Activated naive CD8-positive, alpha-beta T cell treated with anti-CD3 and anti-CD28 coated beads, Interleukin-2, amount 10 ng/mL, durations not matched to agents 7 days and 5 days (primary cell): ENCODE measurements around the gene HCK. TPM values are rescaled to one million over a fixed set of nuclear protein-coding genes. Genes with fewer than 3 reads are reported as not detected.
"Not testable (repeated sequence)": the region's sequence is repeated elsewhere in the genome, so short reads cannot be mapped to it uniquely, and the experiment has no call there.

Source experiments
- ATAC-seq: fragments of 150-1000 bp; cut with Tn5 transposase; one replicate; pipeline ENCODE4 v1.10.0; 2021; ENCODE audit warnings: low read depth, moderate library complexity
- POLR2A ChIA-PET: fragments of 350-600 bp; sonication (Branson Sonifier 250); formaldehyde crosslinking; loops from one replicate; lab custom pipeline; 2021; ENCODE audit warnings: antibody characterized with exemption; lab: Charles Lee
- DNase-seq: peaks from one replicate; pipeline ENCODE4 v3.0.0; 2021
- H3K27ac Mint-ChIP-seq: one replicate; pipeline ENCODE4 v1.8.0; 2022; ENCODE audit warnings: mild to moderate bottlenecking, mixed read lengths
- H3K27me3 Mint-ChIP-seq: one replicate; pipeline ENCODE4 v1.8.0; 2022; ENCODE audit warnings: mild to moderate bottlenecking, moderate library complexity, mixed read lengths
- H3K36me3 Mint-ChIP-seq: one replicate; pipeline ENCODE4 v1.8.0; 2021; ENCODE audit warnings: mild to moderate bottlenecking, mixed read lengths
- H3K4me1 Mint-ChIP-seq: one replicate; pipeline ENCODE4 v1.8.0; 2021; ENCODE audit warnings: mixed read lengths
- H3K4me3 Mint-ChIP-seq: one replicate; pipeline ENCODE4 v1.8.0; 2022; ENCODE audit warnings: mild to moderate bottlenecking, moderate library complexity, mixed read lengths
- H3K9me3 Mint-ChIP-seq: one replicate; pipeline ENCODE4 v1.8.0; 2021; ENCODE audit warnings: mixed read lengths
- total RNA-seq, 2 experiments: library from RNA; stranded (reverse); gene quantifications; one replicate each; pipeline ENCODE4 v1.2.3, GENCODE V29; 2021

HCK gene
- total RNA-seq, 2 experiments from 2014 or later: 0.61 to 0.79 TPM

GRCh38 chr20:32018269-32019155, 33.5 kb upstream of the HCK start:
- Mint-ChIP-seq H3K4me1 (peaks cover 12% of the 10 kb centered on the region), H3K27ac (no peak overlapping the region), H3K36me3 (peaks cover 3% of the 10 kb centered on the region), H3K4me3 (peak overlapping the region; percentile 81), H3K27me3 (peaks cover 76% of the 10 kb centered on the region), H3K9me3 (no peaks in the 10 kb centered on the region)
- ATAC-seq (peak; percentile 55), DNase-seq (peak; percentile 63)
- POLR2A ChIA-PET: no interaction called here

- H3K4me3 Mint-ChIP-seq: peak overlapping the region; percentile 77
- H3K36me3 Mint-ChIP-seq: peaks cover 3% of the 10 kb centered on the region
- H3K27ac Mint-ChIP-seq: no peak overlapping the region
- no peak for ATAC-seq
- H3K27me3 Mint-ChIP-seq: peaks cover 80% of the 10 kb centered on the region
- peaks cover 12% of the 10 kb centered on the region for H3K4me1 Mint-ChIP-seq
- DNase-seq: no peak
- POLR2A ChIA-PET: interaction anchor here (0.6 kb wide), 1 partner anchor 160 kb away, joined by 5 read pairs; no protein-coding TSS in a partner anchor
- H3K9me3 Mint-ChIP-seq: no peaks in the 10 kb centered on the region
These were observed 32.9 kb upstream of the HCK start for GRCh38 chr20:32019156-32019510.

- H3K9me3 Mint-ChIP-seq: no peaks in the 10 kb centered on the region
- DNase-seq: no peak
- peak overlapping the region; percentile 42 for H3K27ac Mint-ChIP-seq
- POLR2A ChIA-PET: interaction anchor here (0.6 kb wide), 1 partner anchor 161 kb away, joined by 5 read pairs; no protein-coding TSS in a partner anchor
- peaks cover 78% of the 10 kb centered on the region for H3K27me3 Mint-ChIP-seq
- peaks cover 3% of the 10 kb centered on the region for H3K36me3 Mint-ChIP-seq
- H3K4me1 Mint-ChIP-seq: peaks cover 12% of the 10 kb centered on the region
- H3K4me3 Mint-ChIP-seq: peak overlapping the region; percentile 77
- no peak for ATAC-seq
These were observed 32.2 kb upstream of the HCK start for GRCh38 chr20:32019563-32020463.

- H3K27me3 Mint-ChIP-seq: peaks cover 78% of the 10 kb centered on the region
- POLR2A ChIA-PET: no interaction called here
- peaks cover 3% of the 10 kb centered on the region for H3K36me3 Mint-ChIP-seq
- H3K4me1 Mint-ChIP-seq: peaks cover 12% of the 10 kb centered on the region
- H3K9me3 Mint-ChIP-seq: no peaks in the 10 kb centered on the region
- ATAC-seq: no peak
- no peak overlapping the region for H3K4me3 Mint-ChIP-seq
- H3K27ac Mint-ChIP-seq: no peak overlapping the region
- DNase-seq: no peak
These were observed 31.0 kb upstream of the HCK start for GRCh38 chr20:32021091-32021490.

- peaks cover 67% of the 10 kb centered on the region for H3K27me3 Mint-ChIP-seq
- no peak overlapping the region for H3K27ac Mint-ChIP-seq
- POLR2A ChIA-PET: no interaction called here
- ATAC-seq (no peak), DNase-seq (no peak)
- peaks cover 6% of the 10 kb centered on the region for H3K4me1 Mint-ChIP-seq
- no peaks in the 10 kb centered on the region for H3K9me3 Mint-ChIP-seq
- H3K4me3 Mint-ChIP-seq: no peak overlapping the region
- H3K36me3 Mint-ChIP-seq: no peaks in the 10 kb centered on the region
These were observed 27.3 kb upstream of the HCK start for GRCh38 chr20:32024683-32025295.

- Mint-ChIP-seq H3K27ac (no peak overlapping the region), H3K4me3 (no peak overlapping the region), H3K9me3 (no peaks in the 10 kb centered on the region), H3K4me1 (no peaks in the 10 kb centered on the region), H3K36me3 (no peaks in the 10 kb centered on the region), H3K27me3 (peaks cover 54% of the 10 kb centered on the region)
- ATAC-seq: no peak
- POLR2A ChIA-PET: no interaction called here
- DNase-seq: no peak
These were observed 24.4 kb upstream of the HCK start for GRCh38 chr20:32027643-32028042.

GRCh38 chr20:32028647-32029372, 23.2 kb upstream of the HCK start:
- Mint-ChIP-seq H3K27ac (no peak overlapping the region), H3K4me3 (no peak overlapping the region), H3K9me3 (no peaks in the 10 kb centered on the region), H3K4me1 (no peaks in the 10 kb centered on the region), H3K27me3 (peaks cover 57% of the 10 kb centered on the region), H3K36me3 (no peaks in the 10 kb centered on the region)
- ATAC-seq (no peak), DNase-seq (no peak)
- POLR2A ChIA-PET: no interaction called here

- Mint-ChIP-seq H3K4me3 (no peak overlapping the region), H3K9me3 (no peaks in the 10 kb centered on the region), H3K36me3 (no peaks in the 10 kb centered on the region), H3K4me1 (no peaks in the 10 kb centered on the region), H3K27ac (no peak overlapping the region), H3K27me3 (peaks cover 54% of the 10 kb centered on the region)
- no peak for DNase-seq
- ATAC-seq: no peak
- POLR2A ChIA-PET: no interaction called here
These were observed 22.5 kb upstream of the HCK start for GRCh38 chr20:32029561-32029960.

- H3K4me3 Mint-ChIP-seq: peak overlapping the region; percentile 45
- DNase-seq: peak; percentile 66
- POLR2A ChIA-PET: interaction anchor here (0.6 kb wide), 1 partner anchor 65 kb away, joined by 5 read pairs; no protein-coding TSS in a partner anchor
- H3K36me3 Mint-ChIP-seq: no peaks in the 10 kb centered on the region
- no peaks in the 10 kb centered on the region for H3K9me3 Mint-ChIP-seq
- peak; percentile 69 for ATAC-seq
- peaks cover 49% of the 10 kb centered on the region for H3K27me3 Mint-ChIP-seq
- H3K27ac Mint-ChIP-seq: no peak overlapping the region
- H3K4me1 Mint-ChIP-seq: no peaks in the 10 kb centered on the region
These were observed 20.8 kb upstream of the HCK start for GRCh38 chr20:32031007-32031958.

- Mint-ChIP-seq H3K4me3 (no peak overlapping the region), H3K27ac (no peak overlapping the region), H3K27me3 (peaks cover 54% of the 10 kb centered on the region), H3K4me1 (peaks cover 2% of the 10 kb centered on the region), H3K36me3 (no peaks in the 10 kb centered on the region), H3K9me3 (no peaks in the 10 kb centered on the region)
- POLR2A ChIA-PET: no interaction called here
- DNase-seq (no peak), ATAC-seq (no peak)
These were observed 18.7 kb upstream of the HCK start for GRCh38 chr20:32033316-32033715.

GRCh38 chr20:32033721-32034120, 18.3 kb upstream of the HCK start:
- POLR2A ChIA-PET, H3K9me3 Mint-ChIP-seq, H3K27ac Mint-ChIP-seq, DNase-seq, H3K4me1 Mint-ChIP-seq, H3K4me3 Mint-ChIP-seq, H3K36me3 Mint-ChIP-seq, ATAC-seq: not testable (repeated sequence)
- peaks cover 52% of the 10 kb centered on the region for H3K27me3 Mint-ChIP-seq
